HEK293 (cell line): ENCODE results near the gene HNF1B.

ENCODE experiments used
- CTCF ChIA-PET: fragments of 350-600 bp; formaldehyde crosslinking; extraction: SDS; loops from one replicate; lab custom pipeline; 2021; ENCODE audit warnings: antibody characterized with exemption; lab: Yijun Ruan, JAX
- POLR2A ChIA-PET: fragments of 300-600 bp; formaldehyde crosslinking; extraction: SDS; loops from one replicate; lab custom pipeline; 2020; ENCODE audit warnings: antibody characterized with exemption, inconsistent platforms; lab: Yijun Ruan, JAX
- H3K27ac ChIP-seq: fragments of 200-500 bp; sonication (Bioruptor generic); 2 replicates; pipeline ENCODE4 v1.5.1; 2014; ENCODE audit warnings: low read depth, low read length, control low read depth, inconsistent platforms; ENCODE audit errors: extremely low read depth
- H3K36me3 ChIP-seq, 2 experiments: fragments of 200-500 bp in 1 of 2; sonication (Bioruptor generic) in 1 of 2; 1 replicate in 1 of 2; 2 replicates in 1 of 2; pipeline ENCODE4 v1.5.1; 2014 to 2017; ENCODE audit warnings: inconsistent platforms in 2 of 2, low read length in 2 of 2; ENCODE audit not compliant: control insufficient read depth in 2 of 2, insufficient read depth in 1 of 2
- H3K4me1 ChIP-seq: fragments of 200-500 bp; sonication (Bioruptor generic); 2 replicates; pipeline ENCODE4 v1.5.1; 2014; ENCODE audit warnings: mild to moderate bottlenecking, low read length, inconsistent platforms; ENCODE audit not compliant: control insufficient read depth, insufficient read depth
- H3K4me3 ChIP-seq: 2 replicates; pipeline ENCODE4 v1.5.1; 2011; ENCODE audit warnings: low read depth, mild to moderate bottlenecking, control low read depth, low read length, moderate library complexity
- H3K9me3 ChIP-seq: fragments of 200-500 bp; sonication (Bioruptor generic); 2 replicates; pipeline ENCODE4 v1.5.1; 2014; ENCODE audit warnings: low read depth, low read length, inconsistent platforms; ENCODE audit not compliant: control insufficient read depth, insufficient read depth
- EGR2 ChIP-seq: fragments of 450-650 bp; formaldehyde crosslinking; IDR thresholded peaks from 2 replicates; pipeline ENCODE4 v1.5.1; 2016; ENCODE audit warnings: low read depth, missing biosample characterization, missing genetic modification characterization
- MYNN ChIP-seq: fragments of 450-650 bp; formaldehyde crosslinking; IDR thresholded peaks from 2 replicates; pipeline ENCODE4 v1.5.1; 2016; ENCODE audit warnings: missing biosample characterization, missing genetic modification characterization, borderline replicate concordance
- PBX3 ChIP-seq: sonication (generic); formaldehyde crosslinking; IDR thresholded peaks from 2 replicates; pipeline ENCODE4 v1.8.1; 2022; ENCODE audit warnings: mild to moderate bottlenecking, moderate library complexity, missing genetic modification reagents
- ZBTB11 ChIP-seq: fragments of 450-650 bp; formaldehyde crosslinking; conservative IDR thresholded peaks from 2 replicates; pipeline ENCODE4 v1.5.1; 2016; ENCODE audit warnings: low read depth, missing biosample characterization, missing genetic modification characterization
- ZFHX2 ChIP-seq: fragments of 450-650 bp; formaldehyde crosslinking; conservative IDR thresholded peaks from 2 replicates; pipeline ENCODE4 v1.5.1; 2016; ENCODE audit warnings: missing biosample characterization, missing genetic modification characterization
- ZNF114 ChIP-seq: fragments of 450-650 bp; formaldehyde crosslinking; IDR thresholded peaks from 2 replicates; pipeline ENCODE4 v1.5.0; 2017; ENCODE audit warnings: missing biosample characterization, missing genetic modification characterization
- ZNF138 ChIP-seq: fragments of 450-650 bp; formaldehyde crosslinking; IDR thresholded peaks from 2 replicates; pipeline ENCODE4 v1.5.1; 2016; ENCODE audit warnings: missing biosample characterization, missing genetic modification characterization, borderline replicate concordance
- ZNF174 ChIP-seq: fragments of 450-650 bp; formaldehyde crosslinking; IDR thresholded peaks from 2 replicates; pipeline ENCODE4 v1.5.0; 2017; ENCODE audit warnings: missing biosample characterization, mild to moderate bottlenecking, missing genetic modification characterization
- ZNF24 ChIP-seq: fragments of 450-650 bp; formaldehyde crosslinking; IDR thresholded peaks from 2 replicates; pipeline ENCODE4 v1.5.1; 2016; ENCODE audit warnings: missing biosample characterization, missing genetic modification characterization
- ZNF37A ChIP-seq: fragments of 450-650 bp; IDR thresholded peaks from 2 replicates; pipeline ENCODE4 v1.5.1; 2018; ENCODE audit warnings: missing biosample characterization, missing genetic modification characterization
- ZNF426 ChIP-seq: fragments of 450-650 bp; formaldehyde crosslinking; IDR thresholded peaks from 2 replicates; pipeline ENCODE4 v1.5.1; 2017; ENCODE audit warnings: missing biosample characterization, missing genetic modification characterization, mild to moderate bottlenecking, inconsistent platforms, moderate library complexity
- ZNF555 ChIP-seq: fragments of 450-650 bp; formaldehyde crosslinking; conservative IDR thresholded peaks from 2 replicates; pipeline ENCODE4 v1.5.1; 2017; ENCODE audit warnings: missing biosample characterization, mild to moderate bottlenecking, missing genetic modification characterization, inconsistent platforms
- ZNF571 ChIP-seq: fragments of 450-650 bp; formaldehyde crosslinking; IDR thresholded peaks from 2 replicates; pipeline ENCODE4 v1.5.0; 2017; ENCODE audit warnings: missing biosample characterization, missing genetic modification characterization
- ZNF580 ChIP-seq: fragments of 450-650 bp; formaldehyde crosslinking; IDR thresholded peaks from 2 replicates; pipeline ENCODE4 v1.5.1; 2016; ENCODE audit warnings: missing biosample characterization, missing genetic modification characterization
- ZNF585B ChIP-seq: fragments of 450-650 bp; formaldehyde crosslinking; IDR thresholded peaks from 2 replicates; pipeline ENCODE4 v1.5.1; 2016; ENCODE audit warnings: missing biosample characterization, missing genetic modification characterization
- ZNF600 ChIP-seq: fragments of 450-650 bp; formaldehyde crosslinking; IDR thresholded peaks from 2 replicates; pipeline ENCODE4 v1.5.1; 2016; ENCODE audit warnings: missing biosample characterization, missing genetic modification characterization
- ZNF704 ChIP-seq: fragments of 450-650 bp; formaldehyde crosslinking; IDR thresholded peaks from 2 replicates; pipeline ENCODE4 v1.5.1; 2016; ENCODE audit warnings: missing biosample characterization, missing genetic modification characterization
- ZNF747 ChIP-seq: fragments of 450-650 bp; formaldehyde crosslinking; IDR thresholded peaks from 2 replicates; pipeline ENCODE4 v1.5.1; 2016; ENCODE audit warnings: missing biosample characterization, missing genetic modification characterization
- ZNF768 ChIP-seq: fragments of 450-650 bp; formaldehyde crosslinking; IDR thresholded peaks from 2 replicates; pipeline ENCODE4 v1.5.1; 2018; ENCODE audit warnings: missing biosample characterization, mild to moderate bottlenecking, missing genetic modification characterization
- ZNF830 ChIP-seq: fragments of 450-650 bp; IDR thresholded peaks from 2 replicates; pipeline ENCODE4 v1.5.0; 2018; ENCODE audit warnings: missing biosample characterization, missing genetic modification characterization, low read depth, mild to moderate bottlenecking, moderate library complexity
- ZNF843 ChIP-seq: fragments of 450-650 bp; formaldehyde crosslinking; IDR thresholded peaks from 2 replicates; pipeline ENCODE4 v1.5.1; 2016; ENCODE audit warnings: missing biosample characterization, missing genetic modification characterization
- ZSCAN16 ChIP-seq: fragments of 450-650 bp; formaldehyde crosslinking; IDR thresholded peaks from 2 replicates; pipeline ENCODE4 v1.5.1; 2016; ENCODE audit warnings: missing biosample characterization, missing genetic modification characterization

HNF1B gene

GRCh38 chr17:37744961-37745800, at the start of gene HNF1B:
Gene HNF1B, minus strand, starts transcription at chr17:37745059. Its CDS starts 175 bp downstream, at chr17:37744884.
- CTCF ChIA-PET = interaction anchor here (0.6 to 0.9 kb wide), 2 partner anchors 52 to 106 kb away, joined by 3 read pairs; no protein-coding TSS in a partner anchor

GRCh38 chr17:37792787-37793186, 47.9 kb upstream of the HNF1B start:
- TF ChIP-seq ZNF747 (tag by site-specific recombination) (no peak), ZNF555 (tag by site-specific recombination) (no peak), ZNF600 (tag by site-specific recombination) (no peak), ZNF174 (tag by site-specific recombination) (no peak), EGR2 (tag by site-specific recombination) (no peak), ZNF114 (tag by site-specific recombination) (no peak), ZSCAN16 (tag by site-specific recombination) (no peak), ZFHX2 (tag by site-specific recombination) (no peak), ZNF426 (tag by site-specific recombination) (no peak), ZNF571 (tag by site-specific recombination) (no peak), ZNF138 (tag by site-specific recombination) (no peak), ZNF585B (tag by site-specific recombination) (no peak), ZNF830 (tag by site-specific recombination) (no peak), ZNF37A (tag by site-specific recombination) (no peak)
- ChIA-PET POLR2A (no interaction called here), CTCF (interaction anchor here (0.8 to 2.7 kb wide), 14 partner anchors 8 to 418 kb away, joined by 3 to 18 read pairs (median 4); no protein-coding TSS in a partner anchor)
- Histone ChIP-seq H3K4me1 (no peaks in the 10 kb centered on the region), H3K36me3 (no peaks in the 10 kb centered on the region), H3K9me3 (no peaks in the 10 kb centered on the region), H3K27ac (no peak overlapping the region), H3K4me3 (no peak overlapping the region)

More at GRCh38 chr17:37744961-37745800, at the start of gene HNF1B:
- H3K4me1 ChIP-seq = no peaks in the 10 kb centered on the region
- TF ChIP-seq ZNF843 (tag by site-specific recombination) = no peak
- no peak for TF ChIP-seq EGR2 (tag by site-specific recombination)
- TF ChIP-seq ZNF704 (tag by site-specific recombination) = no peak
- TF ChIP-seq ZNF768 (tag by site-specific recombination) = no peak
- TF ChIP-seq ZNF580 = no peak
- TF ChIP-seq PBX3 (CRISPR knock-in tag) = no peak
- TF ChIP-seq ZNF24 = no peak
- no peak for TF ChIP-seq MYNN (tag by site-specific recombination)
- no peak for TF ChIP-seq ZBTB11 (tag by site-specific recombination)
- TF ChIP-seq ZNF37A (tag by site-specific recombination) = no peak
- POLR2A ChIA-PET = interaction anchor here (0.6 kb wide), 1 partner anchor 20 kb away, joined by 3 read pairs; no protein-coding TSS in a partner anchor
- H3K4me3 ChIP-seq = peak within 1 kb of the TSS; percentile 60
- H3K27ac ChIP-seq = no peak within 1 kb of the TSS
- no peaks in the 10 kb centered on the region for H3K9me3 ChIP-seq
- H3K36me3 ChIP-seq = no peaks in the 10 kb centered on the region
